GM12872 (cell line): ENCODE measurements around the gene S100A6.

Source experiments
- TF ChIP-seq, protein P1 (sequence below): IDR thresholded peaks from 3 replicates; pipeline ENCODE4 v1.5.1; 2011; ENCODE audit warnings: low read depth, mild to moderate bottlenecking, low read length, moderate library complexity; ENCODE audit not compliant: insufficient read depth

Gene S100A6

GRCh38 chr1:153525088-153525728 lies 10.6 kb downstream of the S100A6 start:
- TF ChIP-seq, protein P1, sequence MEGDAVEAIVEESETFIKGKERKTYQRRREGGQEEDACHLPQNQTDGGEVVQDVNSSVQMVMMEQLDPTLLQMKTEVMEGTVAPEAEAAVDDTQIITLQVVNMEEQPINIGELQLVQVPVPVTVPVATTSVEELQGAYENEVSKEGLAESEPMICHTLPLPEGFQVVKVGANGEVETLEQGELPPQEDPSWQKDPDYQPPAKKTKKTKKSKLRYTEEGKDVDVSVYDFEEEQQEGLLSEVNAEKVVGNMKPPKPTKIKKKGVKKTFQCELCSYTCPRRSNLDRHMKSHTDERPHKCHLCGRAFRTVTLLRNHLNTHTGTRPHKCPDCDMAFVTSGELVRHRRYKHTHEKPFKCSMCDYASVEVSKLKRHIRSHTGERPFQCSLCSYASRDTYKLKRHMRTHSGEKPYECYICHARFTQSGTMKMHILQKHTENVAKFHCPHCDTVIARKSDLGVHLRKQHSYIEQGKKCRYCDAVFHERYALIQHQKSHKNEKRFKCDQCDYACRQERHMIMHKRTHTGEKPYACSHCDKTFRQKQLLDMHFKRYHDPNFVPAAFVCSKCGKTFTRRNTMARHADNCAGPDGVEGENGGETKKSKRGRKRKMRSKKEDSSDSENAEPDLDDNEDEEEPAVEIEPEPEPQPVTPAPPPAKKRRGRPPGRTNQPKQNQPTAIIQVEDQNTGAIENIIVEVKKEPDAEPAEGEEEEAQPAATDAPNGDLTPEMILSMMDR: no peak

- TF ChIP-seq, protein P1: no peak
Observed at GRCh38 chr1:153520818-153521476, 14.8 kb downstream of the S100A6 start.

GRCh38 chr1:153519242-153519641 lies 16.5 kb downstream of the S100A6 start:
- TF ChIP-seq, protein P1: no peak

DNA sequence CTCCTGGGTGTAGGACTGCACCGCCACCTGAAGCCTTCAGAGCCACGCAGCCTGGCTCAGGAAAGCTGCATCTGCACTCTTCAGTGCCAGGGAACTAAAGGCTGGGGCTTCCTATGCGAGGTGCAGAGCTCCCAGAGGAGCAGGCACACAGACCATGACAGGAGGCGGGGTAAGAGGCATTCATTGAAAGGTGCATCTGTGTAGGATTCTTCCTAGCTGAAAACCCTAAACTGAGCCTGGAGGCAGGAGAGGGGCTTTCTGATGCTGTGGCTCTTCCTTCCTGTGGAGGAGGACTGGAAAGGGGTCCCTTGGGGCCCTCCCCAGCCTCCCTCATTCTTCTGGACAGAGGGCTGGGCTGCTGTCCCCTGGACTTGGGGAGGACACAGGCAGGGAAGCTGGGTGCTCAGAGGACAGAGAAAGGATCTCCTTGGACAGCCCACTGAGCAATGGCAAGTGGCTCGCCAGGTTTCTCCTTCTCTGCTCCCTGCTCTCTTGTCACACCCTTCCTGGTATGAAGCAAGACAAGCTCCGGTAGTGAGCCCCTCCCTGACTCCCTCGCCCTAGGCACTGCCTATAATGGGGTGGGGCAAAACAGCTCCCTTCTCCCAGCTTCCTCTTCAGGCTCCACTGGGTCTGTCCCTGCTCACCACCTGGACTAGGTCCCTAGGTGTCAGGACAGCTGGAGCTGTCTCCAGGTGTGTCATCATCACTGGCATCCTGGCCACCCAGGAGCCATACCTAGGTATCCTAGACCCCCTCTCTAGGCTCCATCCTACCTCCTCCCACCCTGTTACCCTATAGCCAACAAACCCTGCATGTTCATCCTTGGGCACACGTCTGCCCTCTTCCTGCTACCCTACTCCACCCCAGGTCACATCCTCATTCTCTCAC lies 20.0 kb downstream of the S100A6 start:
- TF ChIP-seq, protein P1: no peak

- TF ChIP-seq, protein P1: no peak
Observed at GRCh38 chr1:153513666-153514065, 22.1 kb downstream of the S100A6 start.

DNA sequence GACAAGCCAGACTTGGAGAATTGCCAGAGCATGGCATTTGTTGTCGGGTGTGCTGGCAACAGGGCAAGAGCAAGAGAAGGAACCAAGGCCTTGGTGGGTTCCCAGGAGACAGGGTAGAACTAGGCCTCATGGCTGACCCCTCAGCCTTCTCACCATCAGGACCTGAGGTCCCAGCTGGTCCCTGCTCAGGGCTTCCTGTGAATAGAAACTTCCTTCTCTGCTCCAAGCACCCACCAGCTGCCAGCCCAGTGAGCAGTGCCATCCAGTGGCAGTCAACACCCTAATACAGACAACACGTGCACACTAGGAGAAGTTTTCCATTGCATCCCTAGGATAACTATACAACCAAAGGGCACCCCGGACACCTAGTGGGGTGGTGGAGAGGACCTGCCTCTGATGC lies 22.8 kb downstream of the S100A6 start:
- TF ChIP-seq, protein P1: no peak

DNA sequence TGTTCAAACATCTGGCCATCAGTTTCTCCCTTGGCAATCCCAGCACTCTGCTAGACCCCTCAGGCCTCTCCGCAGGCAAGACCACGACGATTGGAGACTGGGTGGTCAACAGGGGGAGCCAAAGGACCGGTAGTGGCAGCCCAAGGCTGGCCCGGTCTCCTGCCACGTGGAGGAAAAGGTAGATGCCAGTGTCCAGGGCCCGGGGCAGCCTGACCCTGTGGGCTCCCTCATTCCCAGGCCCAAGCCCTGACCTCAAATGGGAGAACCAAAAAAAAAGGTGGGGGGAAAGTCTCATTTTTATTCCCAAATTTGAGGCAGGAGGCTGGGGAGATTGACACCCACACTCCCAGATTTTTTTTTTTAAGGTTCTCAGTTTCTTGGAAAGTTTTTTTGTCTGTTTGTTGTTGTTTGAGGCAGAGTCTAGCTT lies 24.8 kb downstream of the S100A6 start:
- TF ChIP-seq, protein P1: peak; percentile 92
